Muscle of leg (tissue), 11 donors: Measurements from ENCODE around the gene AATF. TPM values are rescaled to one million over a fixed set of nuclear protein-coding genes. Genes with fewer than 3 reads are reported as not detected.

ENCODE experiments used
- DNase-seq: peaks from one replicate; pipeline ENCODE4 v3.0.0; 2013
- H3K27ac ChIP-seq: one replicate; pipeline ENCODE4 v1.5.1; 2013; ENCODE audit warnings: mild to moderate bottlenecking, low read length, control low read depth
- H3K27me3 ChIP-seq: one replicate; pipeline ENCODE4 v1.6.1; 2013; ENCODE audit warnings: low read length; ENCODE audit not compliant: control insufficient read depth, insufficient read depth
- H3K36me3 ChIP-seq: one replicate; pipeline ENCODE4 v1.6.1; 2013; ENCODE audit warnings: low read length; ENCODE audit not compliant: control insufficient read depth, insufficient read depth
- H3K4me1 ChIP-seq: one replicate; pipeline ENCODE4 v1.6.1; 2013; ENCODE audit warnings: low read length; ENCODE audit not compliant: control insufficient read depth, insufficient read depth
- H3K4me3 ChIP-seq: one replicate; pipeline ENCODE4 v1.5.1; 2013; ENCODE audit warnings: low read length, control low read depth
- H3K9me3 ChIP-seq: replicated peaks from 2 replicates; pipeline ENCODE4 v1.6.1; 2013; ENCODE audit warnings: low read depth, low read length; ENCODE audit not compliant: control insufficient read depth
- WGBS: methylation state at CpG from one replicate; pipeline ENCODE4 v1.1.5; 2013; ENCODE audit warnings: missing lambda C conversion rate; ENCODE audit not compliant: insufficient coverage; 5-methylcytosine and 5-hydroxymethylcytosine counted together
- polyA plus RNA-seq, 8 donors: library from polyadenylated mRNA; unstranded; fragments of 120-200 nt; gene quantifications; one replicate each; pipeline versions ENCODE4 v1.2.1 to v1.2.3, GENCODE V29; 2013; ENCODE audit warnings: inconsistent platforms in 1 of 8, low replicate concordance in 1 of 8; ENCODE audit not compliant: insufficient read length in 8 of 8, insufficient read depth in 1 of 8
- total RNA-seq: library from RNA; stranded (reverse); fragments of 120-200 nt; gene quantifications from one replicate; pipeline ENCODE4 v1.2.4, GENCODE V29; 2013

AATF gene
- total and polyA plus RNA-seq, 9 donors = 18.9 to 25.8 (median 24.5) TPM

GRCh38 chr17:36941265-36942010 lies 7.3 kb upstream of the AATF start:
- Histone ChIP-seq H3K36me3 (no peaks in the 10 kb centered on the region), H3K4me3 (no peak overlapping the region), H3K27me3 (peaks cover 92% of the 10 kb centered on the region), H3K27ac (no peak overlapping the region), H3K9me3 (no peaks in the 10 kb centered on the region), H3K4me1 (peaks cover 45% of the 10 kb centered on the region)
- no peak for DNase-seq
- 11% methylated on average over 7 of the region's 17 CpGs for WGBS

DNA sequence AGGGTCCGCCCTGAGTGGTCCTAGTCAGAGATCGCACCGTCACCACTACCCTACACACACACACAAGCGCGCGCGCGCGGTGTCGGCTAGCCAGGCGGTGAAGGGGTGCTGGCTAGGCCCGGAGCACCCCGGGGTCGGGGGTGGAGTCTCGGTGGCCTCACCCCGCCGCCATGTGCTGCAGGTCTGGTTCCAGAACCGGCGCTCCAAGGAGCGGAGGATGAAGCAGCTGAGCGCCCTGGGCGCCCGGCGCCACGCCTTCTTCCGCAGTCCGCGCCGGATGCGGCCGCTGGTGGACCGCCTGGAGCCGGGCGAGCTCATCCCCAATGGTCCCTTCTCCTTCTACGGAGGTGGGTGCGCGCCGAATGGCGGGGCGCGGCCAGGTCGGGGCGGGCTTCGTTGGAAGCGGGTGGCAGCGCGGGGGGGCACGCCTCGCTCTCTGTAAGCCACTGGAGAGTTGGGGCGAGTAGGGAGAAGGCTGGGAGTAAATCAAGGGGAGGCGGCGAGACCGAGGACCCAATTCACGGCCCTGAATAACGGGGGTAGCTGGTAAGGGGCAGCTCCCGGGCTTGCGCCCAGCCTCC lies 6.6 kb upstream of the AATF start:
- H3K4me3 ChIP-seq = no peak overlapping the region
- H3K27ac ChIP-seq = no peak overlapping the region
- H3K27me3 ChIP-seq = peaks cover 92% of the 10 kb centered on the region
- DNase-seq = no peak
- no peaks in the 10 kb centered on the region for H3K9me3 ChIP-seq
- WGBS = 1% methylated on average over 54 of the region's 57 CpGs
- H3K4me1 ChIP-seq = peaks cover 38% of the 10 kb centered on the region
- H3K36me3 ChIP-seq = no peaks in the 10 kb centered on the region

DNA sequence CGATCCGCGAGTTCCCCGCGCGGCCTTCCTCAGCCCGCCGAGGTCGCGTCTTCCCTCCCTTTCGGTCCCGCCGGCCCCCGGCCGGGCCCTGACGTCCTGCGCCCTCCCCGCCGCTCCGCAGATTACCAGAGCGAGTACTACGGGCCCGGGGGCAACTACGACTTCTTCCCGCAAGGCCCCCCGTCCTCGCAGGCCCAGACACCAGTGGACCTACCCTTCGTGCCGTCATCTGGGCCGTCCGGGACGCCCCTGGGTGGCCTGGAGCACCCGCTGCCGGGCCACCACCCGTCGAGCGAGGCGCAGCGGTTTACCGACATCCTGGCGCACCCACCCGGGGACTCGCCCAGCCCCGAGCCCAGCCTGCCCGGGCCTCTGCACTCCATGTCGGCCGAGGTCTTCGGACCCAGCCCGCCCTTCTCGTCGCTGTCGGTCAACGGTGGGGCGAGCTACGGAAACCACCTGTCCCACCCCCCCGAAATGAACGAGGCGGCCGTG lies 6.1 kb upstream of the AATF start:
- Histone ChIP-seq H3K9me3 (no peaks in the 10 kb centered on the region), H3K27ac (no peak overlapping the region), H3K4me3 (no peak overlapping the region), H3K27me3 (peaks cover 92% of the 10 kb centered on the region), H3K36me3 (no peaks in the 10 kb centered on the region), H3K4me1 (peaks cover 33% of the 10 kb centered on the region)
- no peak for DNase-seq
- WGBS = under 1% methylated on average over 45 of the region's 59 CpGs

- peaks cover 92% of the 10 kb centered on the region for H3K27me3 ChIP-seq
- H3K36me3 ChIP-seq = no peaks in the 10 kb centered on the region
- H3K27ac ChIP-seq = no peak overlapping the region
- H3K9me3 ChIP-seq = no peaks in the 10 kb centered on the region
- no peak overlapping the region for H3K4me3 ChIP-seq
- peaks cover 31% of the 10 kb centered on the region for H3K4me1 ChIP-seq
- DNase-seq = no peak
- whole genome bisulfite sequencing = 2% methylated on average over 21 of the region's 44 CpGs
These were observed 5.2 kb upstream of the AATF start for GRCh38 chr17:36943250-36944191.

DNA sequence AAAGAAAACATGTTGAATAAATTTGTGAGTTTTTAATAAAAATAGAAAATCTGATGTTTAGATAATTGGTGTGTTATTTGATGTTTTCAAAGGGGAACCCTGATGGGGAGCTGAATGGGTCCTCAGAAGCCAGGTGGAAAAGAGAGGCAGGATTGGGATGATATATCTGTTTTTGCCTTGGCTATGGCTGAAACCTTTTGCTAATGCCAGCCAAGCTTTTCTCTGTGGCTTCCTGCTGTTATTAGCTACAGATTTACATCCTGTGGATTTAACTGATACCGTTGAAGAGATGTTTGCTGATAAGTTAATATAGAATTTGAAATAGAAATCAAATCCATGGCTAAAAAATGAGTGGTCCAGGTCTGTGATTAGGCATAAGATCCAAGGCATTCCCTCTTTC lies 4.2 kb upstream of the AATF start:
- no CpG with 5 or more reads among the region's 1 CpG for WGBS
- H3K36me3 ChIP-seq = no peaks in the 10 kb centered on the region
- H3K4me3 ChIP-seq = no peak overlapping the region
- peaks cover 25% of the 10 kb centered on the region for H3K4me1 ChIP-seq
- no peak overlapping the region for H3K27ac ChIP-seq
- H3K27me3 ChIP-seq = peaks cover 82% of the 10 kb centered on the region
- H3K9me3 ChIP-seq = no peaks in the 10 kb centered on the region
- no peak for DNase-seq

DNA sequence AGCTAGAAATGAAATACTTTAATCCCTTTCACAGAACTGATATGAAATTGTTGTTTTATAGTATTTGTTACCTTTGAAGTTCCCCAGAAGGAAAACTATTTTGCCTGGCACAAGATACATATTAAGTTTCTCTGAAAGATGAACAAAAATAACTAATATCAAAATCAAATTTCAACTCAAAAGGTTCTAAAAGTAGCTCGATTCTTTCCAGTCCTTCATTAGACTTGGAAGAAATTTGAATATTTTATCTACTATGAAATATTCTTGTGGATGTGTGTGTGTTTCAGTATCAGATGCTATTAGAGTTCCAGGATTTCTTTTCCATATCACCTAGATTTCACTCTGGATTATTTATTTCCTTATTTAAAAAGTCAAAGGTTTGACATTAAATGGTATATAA lies 3.6 kb upstream of the AATF start:
- no peaks in the 10 kb centered on the region for H3K36me3 ChIP-seq
- peaks cover 76% of the 10 kb centered on the region for H3K27me3 ChIP-seq
- no peaks in the 10 kb centered on the region for H3K9me3 ChIP-seq
- peaks cover 29% of the 10 kb centered on the region for H3K4me1 ChIP-seq
- no peak for DNase-seq
- no peak overlapping the region for H3K27ac ChIP-seq
- H3K4me3 ChIP-seq = no peak overlapping the region
- no CpG with 5 or more reads among the region's 1 CpG for WGBS

- WGBS = 1% methylated on average over 25 of the region's 30 CpGs
- peaks cover 4% of the 10 kb centered on the region for H3K36me3 ChIP-seq
- peaks cover 66% of the 10 kb centered on the region for H3K27me3 ChIP-seq
- no peak overlapping the region for H3K27ac ChIP-seq
- no peak overlapping the region for H3K4me3 ChIP-seq
- no peak for DNase-seq
- H3K4me1 ChIP-seq = peaks cover 31% of the 10 kb centered on the region
- no peaks in the 10 kb centered on the region for H3K9me3 ChIP-seq
These were observed 2.6 kb upstream of the AATF start for GRCh38 chr17:36945959-36946725.

DNA sequence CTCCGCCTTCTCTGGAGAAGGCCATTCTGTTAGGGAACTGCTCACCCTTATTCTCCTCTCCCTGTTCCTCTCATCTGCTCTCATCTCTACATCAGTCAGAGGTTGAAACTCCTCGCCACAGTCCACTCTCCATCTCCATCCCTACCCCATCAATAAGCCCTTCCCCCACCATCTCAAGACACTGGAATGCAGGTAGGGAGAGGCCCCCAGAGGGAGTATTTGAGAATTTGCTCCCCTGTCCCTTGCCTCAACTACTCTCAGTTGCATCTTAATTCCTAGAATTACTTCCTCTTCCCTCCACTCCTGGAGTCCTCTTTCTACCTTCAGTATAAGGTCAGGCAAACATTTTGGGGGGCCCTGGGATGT lies 2.0 kb upstream of the AATF start:
- Histone ChIP-seq H3K36me3 (peaks cover 4% of the 10 kb centered on the region), H3K27ac (no peak overlapping the region), H3K9me3 (no peaks in the 10 kb centered on the region), H3K27me3 (peaks cover 61% of the 10 kb centered on the region), H3K4me1 (peaks cover 31% of the 10 kb centered on the region), H3K4me3 (no peak overlapping the region)
- no peak for DNase-seq
- no CpG with 5 or more reads among the region's 2 CpGs for WGBS

- Histone ChIP-seq H3K4me1 (peaks cover 19% of the 10 kb centered on the region), H3K27ac (peak overlapping the region; percentile 96), H3K9me3 (no peaks in the 10 kb centered on the region), H3K27me3 (peaks cover 46% of the 10 kb centered on the region), H3K36me3 (peaks cover 14% of the 10 kb centered on the region), H3K4me3 (peak overlapping the region; percentile 83)
- WGBS = 2% methylated on average over 22 of the region's 26 CpGs
- DNase-seq = no peak
These were observed 635 bp upstream of the AATF start for GRCh38 chr17:36947922-36948716.
